SK-N-SH (cell line): ENCODE data around the gene GRIA1. TPM values are rescaled to one million over a fixed set of nuclear protein-coding genes. Genes with fewer than 3 reads are reported as not detected.

Experiments
- CTCF ChIA-PET: fragments of 300-600, 350-600 bp; formaldehyde crosslinking; extraction: SDS; loops from one replicate; lab custom pipeline; 2021; lab: Yijun Ruan, JAX
- POLR2A ChIA-PET: fragments of 350-600 bp; sonication (Branson Sonifier 250); formaldehyde crosslinking; extraction: SDS; loops from one replicate; lab custom pipeline; 2020; ENCODE audit warnings: antibody characterized with exemption, inconsistent platforms; lab: Yijun Ruan, JAX
- DNase-seq: peaks from one replicate; pipeline ENCODE4 v3.0.0; 2012
- H2AFZ ChIP-seq: fragments of 200-600 bp; sonication (generic); 2 replicates; pipeline ENCODE4 v1.8.1; 2016; ENCODE audit warnings: antibody characterized with exemption, mild to moderate bottlenecking, low read depth
- H3F3A ChIP-seq: fragments of 200-600 bp; sonication (generic); replicated peaks from 2 replicates; pipeline ENCODE3; 2016; ENCODE audit warnings: antibody characterized with exemption, mild to moderate bottlenecking; ENCODE audit not compliant: insufficient read depth
- H3K27ac ChIP-seq, 2 experiments: fragments of 200-500 bp in 1 of 2; fragments of 200-600 bp in 1 of 2; sonication (Bioruptor generic) in 1 of 2; sonication (generic), shearing (Covaris generic) in 1 of 2; 2 replicates each; pipeline versions ENCODE4 v1.5.1 to v1.6.1; 2014 to 2016; ENCODE audit warnings: low read depth in 2 of 2, inconsistent platforms in 1 of 2, low read length in 1 of 2, mild to moderate bottlenecking in 1 of 2, mixed read lengths in 1 of 2
- H3K27me3 ChIP-seq: fragments of 200-600 bp; sonication (generic), shearing (Covaris generic); 2 replicates; pipeline ENCODE4 v1.6.1; 2016; ENCODE audit warnings: mixed run types; ENCODE audit not compliant: insufficient read depth
- H3K36me3 ChIP-seq, 2 experiments: fragments of 200-500 bp in 1 of 2; fragments of 200-600 bp in 1 of 2; sonication (Bioruptor generic) in 1 of 2; sonication (generic) in 1 of 2; replicated peaks in 1 of 2; 2 replicates each; pipeline versions ENCODE3 to v1.5.1; 2014 to 2016; ENCODE audit warnings: low read length in 1 of 2, mild to moderate bottlenecking in 1 of 2; ENCODE audit not compliant: insufficient read depth in 2 of 2, control insufficient read depth in 1 of 2
- H3K4me1 ChIP-seq, 2 experiments: fragments of 200-500 bp in 1 of 2; fragments of 200-600 bp in 1 of 2; sonication (Bioruptor generic) in 1 of 2; sonication (generic), shearing (Covaris generic) in 1 of 2; 2 replicates each; pipeline versions ENCODE4 v1.5.1 to v1.6.1; 2014 to 2016; ENCODE audit warnings: low read depth in 1 of 2, low read length in 1 of 2, mixed run types in 1 of 2; ENCODE audit not compliant: insufficient read depth in 2 of 2, control insufficient read depth in 1 of 2
- H3K4me2 ChIP-seq: fragments of 200-600 bp; sonication (generic), shearing (Covaris generic); 2 replicates; pipeline ENCODE4 v1.6.1; 2017; ENCODE audit warnings: mixed run types
- H3K4me3 ChIP-seq, 2 experiments: fragments of 200-500 bp in 1 of 2; fragments of 200-600 bp in 1 of 2; sonication (Bioruptor generic) in 1 of 2; sonication (generic), shearing (Covaris generic) in 1 of 2; 2 replicates each; pipeline versions ENCODE4 v1.5.1 to v1.8.1; 2014 to 2016; ENCODE audit warnings: low read depth in 2 of 2, inconsistent platforms in 1 of 2, low read length in 1 of 2, mild to moderate bottlenecking in 1 of 2, mixed read lengths in 1 of 2, moderate library complexity in 1 of 2
- H3K79me2 ChIP-seq: fragments of 200-600 bp; sonication (generic); 2 replicates; pipeline ENCODE4 v1.8.1; 2017; ENCODE audit warnings: mild to moderate bottlenecking; ENCODE audit not compliant: insufficient read depth
- H3K9ac ChIP-seq: fragments of 200-600 bp; sonication (generic); 2 replicates; pipeline ENCODE4 v1.6.1; 2017; ENCODE audit warnings: mixed run types
- H3K9me2 ChIP-seq: fragments of 200-600 bp; sonication (generic); 2 replicates; pipeline ENCODE4 v1.6.1; 2017; ENCODE audit warnings: mixed run types
- H3K9me3 ChIP-seq: fragments of 200-600 bp; sonication (generic); 2 replicates; pipeline ENCODE4 v1.6.1; 2017; ENCODE audit warnings: mixed run types, mild to moderate bottlenecking, moderate library complexity
- H4K20me1 ChIP-seq: fragments of 200-600 bp; sonication (generic); 2 replicates; pipeline ENCODE4 v1.6.1; 2017; ENCODE audit warnings: mild to moderate bottlenecking, mixed run types; ENCODE audit not compliant: insufficient read depth
- CTCF ChIP-seq: fragments of 200-600 bp; sonication (generic); IDR thresholded peaks from 2 replicates; pipeline ENCODE4 v1.6.1; 2017; ENCODE audit warnings: antibody characterized with exemption, mild to moderate bottlenecking, moderate library complexity
- EP300 ChIP-seq, 2 experiments: IDR thresholded peaks; 2 replicates each; pipeline versions ENCODE4 v1.4.0 to v1.6.1; 2012; ENCODE audit warnings: borderline replicate concordance in 1 of 2, low read depth in 1 of 2, low read length in 1 of 2
- FOSL2 ChIP-seq: IDR thresholded peaks from 2 replicates; pipeline ENCODE4 v1.4.0; 2012; ENCODE audit warnings: low read depth, mild to moderate bottlenecking, moderate library complexity, borderline replicate concordance
- FOXM1 ChIP-seq: IDR thresholded peaks from 2 replicates; pipeline ENCODE4 v1.4.0; 2012; ENCODE audit warnings: low read depth, mild to moderate bottlenecking
- GATA2 ChIP-seq: sonication (generic); formaldehyde crosslinking; IDR thresholded peaks from 2 replicates; pipeline ENCODE4 v1.5.0; 2020; ENCODE audit warnings: mild to moderate bottlenecking, missing genetic modification reagents
- JUND ChIP-seq: IDR thresholded peaks from 2 replicates; pipeline ENCODE4 v1.4.0; 2012
- MEF2A ChIP-seq: IDR thresholded peaks from 2 replicates; pipeline ENCODE4 v1.4.0; 2012; ENCODE audit warnings: low read depth, borderline replicate concordance
- NRF1 ChIP-seq: IDR thresholded peaks from 2 replicates; pipeline ENCODE4 v1.6.1; 2012; ENCODE audit warnings: low read depth, mild to moderate bottlenecking, low read length
- RAD21 ChIP-seq: IDR thresholded peaks from 2 replicates; pipeline ENCODE4 v1.6.1; 2012; ENCODE audit warnings: mild to moderate bottlenecking, low read length
- REST ChIP-seq: IDR thresholded peaks from 2 replicates; pipeline ENCODE4 v1.6.1; 2012; ENCODE audit warnings: mild to moderate bottlenecking, low read depth, low read length, moderate library complexity
- RFX5 ChIP-seq: IDR thresholded peaks from 2 replicates; pipeline ENCODE4 v1.6.1; 2012; ENCODE audit warnings: mild to moderate bottlenecking, improper control_type of control experiment, low read length
- RXRA ChIP-seq: IDR thresholded peaks from 2 replicates; pipeline ENCODE4 v1.4.0; 2012; ENCODE audit warnings: low read depth, mild to moderate bottlenecking, borderline replicate concordance
- SIN3A ChIP-seq: IDR thresholded peaks from 2 replicates; pipeline ENCODE4 v1.6.1; 2012; ENCODE audit warnings: low read depth, mild to moderate bottlenecking, low read length, moderate library complexity, borderline replicate concordance
- SMC3 ChIP-seq: IDR thresholded peaks from 2 replicates; pipeline ENCODE4 v1.6.1; 2012; ENCODE audit warnings: low read depth, low read length, improper control_type of control experiment
- TEAD4 ChIP-seq: IDR thresholded peaks from 2 replicates; pipeline ENCODE4 v1.4.0; 2012; ENCODE audit warnings: mild to moderate bottlenecking, borderline replicate concordance; ENCODE audit not compliant: insufficient read depth
- ZBTB33 ChIP-seq: IDR thresholded peaks from 2 replicates; pipeline ENCODE4 v1.4.0; 2012; ENCODE audit warnings: low read depth, borderline replicate concordance
- WGBS: methylation state at CpG from one replicate; pipeline ENCODE4 v1.1.6; 2017; ENCODE audit warnings: low lambda C conversion rate; 5-methylcytosine and 5-hydroxymethylcytosine counted together
- polyA plus RNA-seq, 3 experiments: library from polyadenylated mRNA; depleted of rRNA; stranded (reverse); fragments of >200 nt; gene quantifications; 2 replicates each; pipeline ENCODE4 v1.2.3, GENCODE V29; 2012
- TF ChIP-seq, protein P1 (sequence below): IDR thresholded peaks from 2 replicates; pipeline ENCODE4; 2012
- TF ChIP-seq, protein P2 (sequence below): fragments of 150-350 bp; IDR thresholded peaks from 2 replicates; pipeline ENCODE4 v1.6.1; 2017; ENCODE audit warnings: antibody characterized with exemption, low read length, low read depth, borderline replicate concordance

The GRIA1 gene
- polyA plus RNA-seq, 1 of the 3 experiments (the other 2 are of a cell fraction) = 0.35 TPM

- Histone ChIP-seq H3K4me1 (peaks cover 4 to 17% of the 10 kb centered on the region in 2 experiments; a peak in 3 of 4 replicates), H2AFZ (no peak overlapping the region), H3K9me3 (no peaks in the 10 kb centered on the region), H3K4me2 (no peak overlapping the region), H3K27ac (no peak overlapping the region), H3K36me3 (no peaks in the 10 kb centered on the region), H3F3A (no peaks in the 10 kb centered on the region), H4K20me1 (no peaks in the 10 kb centered on the region), H3K4me3 (no peak overlapping the region), H3K9ac (no peak overlapping the region), H3K27me3 (no peaks in the 10 kb centered on the region), H3K9me2 (no peaks in the 10 kb centered on the region), H3K79me2 (no peaks in the 10 kb centered on the region)
- CTCF ChIA-PET = interaction anchor here (1.0 kb wide), 1 partner anchor 510 kb away, joined by 3 read pairs; no protein-coding TSS in a partner anchor
- TF ChIP-seq JUND = no peak
- TF ChIP-seq CTCF = no peak
- TF ChIP-seq REST = no peak
- TF ChIP-seq SMC3 = no peak
- TF ChIP-seq RFX5 = no peak
- TF ChIP-seq RXRA = no peak
- TF ChIP-seq MEF2A = no peak
- TF ChIP-seq, protein P1, sequence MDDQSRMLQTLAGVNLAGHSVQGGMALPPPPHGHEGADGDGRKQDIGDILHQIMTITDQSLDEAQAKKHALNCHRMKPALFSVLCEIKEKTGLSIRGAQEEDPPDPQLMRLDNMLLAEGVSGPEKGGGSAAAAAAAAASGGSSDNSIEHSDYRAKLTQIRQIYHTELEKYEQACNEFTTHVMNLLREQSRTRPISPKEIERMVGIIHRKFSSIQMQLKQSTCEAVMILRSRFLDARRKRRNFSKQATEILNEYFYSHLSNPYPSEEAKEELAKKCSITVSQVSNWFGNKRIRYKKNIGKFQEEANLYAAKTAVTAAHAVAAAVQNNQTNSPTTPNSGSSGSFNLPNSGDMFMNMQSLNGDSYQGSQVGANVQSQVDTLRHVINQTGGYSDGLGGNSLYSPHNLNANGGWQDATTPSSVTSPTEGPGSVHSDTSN = no peak
- TF ChIP-seq, protein P2, sequence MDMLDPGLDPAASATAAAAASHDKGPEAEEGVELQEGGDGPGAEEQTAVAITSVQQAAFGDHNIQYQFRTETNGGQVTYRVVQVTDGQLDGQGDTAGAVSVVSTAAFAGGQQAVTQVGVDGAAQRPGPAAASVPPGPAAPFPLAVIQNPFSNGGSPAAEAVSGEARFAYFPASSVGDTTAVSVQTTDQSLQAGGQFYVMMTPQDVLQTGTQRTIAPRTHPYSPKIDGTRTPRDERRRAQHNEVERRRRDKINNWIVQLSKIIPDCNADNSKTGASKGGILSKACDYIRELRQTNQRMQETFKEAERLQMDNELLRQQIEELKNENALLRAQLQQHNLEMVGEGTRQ = no peak
- no peak for TF ChIP-seq SIN3A
- TF ChIP-seq NRF1 = no peak
- TF ChIP-seq TEAD4 = no peak
- TF ChIP-seq ZBTB33 = no peak
- no peak for TF ChIP-seq FOSL2
- no peak for TF ChIP-seq RAD21
- TF ChIP-seq EP300 (IDR thresholded peaks at IDR 0.05; ENCODE audit: borderline replicate concordance in 1 of 2, low read depth in 1 of 2, low read length in 1 of 2) = no peak
- TF ChIP-seq FOXM1 = no peak
- no peak for TF ChIP-seq GATA2 (CRISPR knock-in tag)
- 94% methylated on average over 1 of the region's 1 CpG for WGBS
- DNase-seq = no peak
- POLR2A ChIA-PET = no interaction called here
Observed at GRCh38 chr5:153525536-153525935, 35.1 kb downstream of the GRIA1 start.
